SK-N-SH treated with all-trans-retinoic acid at 6 μM for 48 hours (cell line): ENCODE results near the gene SPRED3.
"Not testable (repeated sequence)": the region's sequence is repeated elsewhere in the genome, so short reads cannot be mapped to it uniquely, and the experiment has no call there.

Experiments
- ATAC-seq: fragments of 200-7000 bp; cut with Tn5 transposase; 3 replicates; pipeline ENCODE4 v1.9.1; 2020; ENCODE audit warnings: mild to moderate bottlenecking, moderate library complexity
- ARNTL ChIP-seq: fragments of 450-650 bp; formaldehyde crosslinking; IDR thresholded peaks from 2 replicates; pipeline ENCODE4 v1.5.0; 2020; ENCODE audit warnings: low read depth, mild to moderate bottlenecking, moderate library complexity, borderline replicate concordance
- BACH2 ChIP-seq: fragments of 250-450 bp; sonication (Bioruptor Pico); IDR thresholded peaks from 2 replicates; pipeline ENCODE4 v1.9.0; 2021; ENCODE audit warnings: mild to moderate bottlenecking, borderline replicate concordance
- CREB5 ChIP-seq: fragments of 250-450 bp; sonication (Bioruptor Pico); IDR thresholded peaks from 2 replicates; pipeline ENCODE4 v1.5.1; 2020; ENCODE audit warnings: low read depth, mild to moderate bottlenecking, moderate library complexity
- CSDC2 ChIP-seq: fragments of 250-450 bp; sonication (Bioruptor Pico); IDR thresholded peaks from 2 replicates; pipeline ENCODE4 v1.5.0; 2020; ENCODE audit warnings: mild to moderate bottlenecking, moderate library complexity
- ESRRG ChIP-seq: fragments of 250-450 bp; sonication (Bioruptor Pico); IDR thresholded peaks from 2 replicates; pipeline ENCODE4 v1.6.1; 2021; ENCODE audit warnings: mild to moderate bottlenecking
- GLIS3 ChIP-seq: fragments of 250-450 bp; sonication (Bioruptor Pico); IDR thresholded peaks from 2 replicates; pipeline ENCODE4 v1.5.0; 2020; ENCODE audit warnings: mild to moderate bottlenecking, moderate library complexity
- ISL1 ChIP-seq: fragments of 250-450 bp; sonication (Bioruptor Pico); IDR thresholded peaks from 2 replicates; pipeline ENCODE4 v2.1.2; 2022; ENCODE audit warnings: mild to moderate bottlenecking, moderate library complexity
- OSR1 ChIP-seq: fragments of 250-450 bp; sonication (Bioruptor Pico); IDR thresholded peaks from 2 replicates; pipeline ENCODE4 v1.8.0; 2022; ENCODE audit warnings: moderate library complexity, mild to moderate bottlenecking, inconsistent platforms
- POU6F1 ChIP-seq: fragments of 250-450 bp; sonication (Bioruptor Pico); IDR thresholded peaks from 2 replicates; pipeline ENCODE4 v1.8.0; 2021; ENCODE audit warnings: low read depth, mild to moderate bottlenecking, moderate library complexity, borderline replicate concordance
- PPARA ChIP-seq: fragments of 250-450 bp; sonication (Bioruptor Pico); IDR thresholded peaks from 2 replicates; pipeline ENCODE4 v1.5.0; 2020; ENCODE audit warnings: mild to moderate bottlenecking, borderline replicate concordance
- RARB ChIP-seq: fragments of 250-450 bp; sonication (Bioruptor Pico); IDR thresholded peaks from 2 replicates; pipeline ENCODE4 v1.8.0; 2021; ENCODE audit warnings: mild to moderate bottlenecking, moderate library complexity
- SNAI2 ChIP-seq: fragments of 250-450 bp; sonication (Bioruptor Pico); IDR thresholded peaks from 2 replicates; pipeline ENCODE4 v1.5.0; 2020; ENCODE audit warnings: mild to moderate bottlenecking, moderate library complexity
- TCF4 ChIP-seq: fragments of 250-450 bp; sonication (Bioruptor Pico); IDR thresholded peaks from 2 replicates; pipeline ENCODE4 v1.8.0; 2021; ENCODE audit warnings: mild to moderate bottlenecking, moderate library complexity, borderline replicate concordance
- TOX ChIP-seq: fragments of 250-450 bp; sonication (Bioruptor Pico); IDR thresholded peaks from 2 replicates; pipeline ENCODE4 v1.8.0; 2021; ENCODE audit warnings: mild to moderate bottlenecking, moderate library complexity, borderline replicate concordance
- TSHZ2 ChIP-seq: fragments of 250-450 bp; sonication (Bioruptor Pico); IDR thresholded peaks from 2 replicates; pipeline ENCODE4 v1.5.0; 2020; ENCODE audit warnings: mild to moderate bottlenecking, moderate library complexity
- ZC3H10 ChIP-seq: fragments of 250-450 bp; sonication (Bioruptor Pico); IDR thresholded peaks from 2 replicates; pipeline ENCODE4 v1.5.1; 2021; ENCODE audit warnings: mild to moderate bottlenecking, moderate library complexity
- ZFP3 ChIP-seq: fragments of 250-450 bp; sonication (Bioruptor Pico); IDR thresholded peaks from 2 replicates; pipeline ENCODE4 v1.5.0; 2020; ENCODE audit warnings: mild to moderate bottlenecking, moderate library complexity
- ZFP30 ChIP-seq: fragments of 450-650 bp; formaldehyde crosslinking; IDR thresholded peaks from 2 replicates; pipeline ENCODE4 v1.5.0; 2022; ENCODE audit warnings: mild to moderate bottlenecking, moderate library complexity
- ZNF565 ChIP-seq: fragments of 450-650 bp; formaldehyde crosslinking; conservative IDR thresholded peaks from 2 replicates; pipeline ENCODE4 v1.5.0; 2020; ENCODE audit warnings: low read depth, mild to moderate bottlenecking, moderate library complexity
- ZNF70 ChIP-seq: fragments of 450-650 bp; formaldehyde crosslinking; IDR thresholded peaks from 2 replicates; pipeline ENCODE4 v1.5.0; 2020; ENCODE audit warnings: mild to moderate bottlenecking, moderate library complexity
- ZNF8 ChIP-seq: fragments of 450-650 bp; formaldehyde crosslinking; IDR thresholded peaks from 2 replicates; pipeline ENCODE4 v1.5.0; 2020; ENCODE audit warnings: mild to moderate bottlenecking, moderate library complexity
- TF ChIP-seq, protein P1 (sequence below): fragments of 250-450 bp; sonication (Bioruptor Pico); IDR thresholded peaks from 2 replicates; pipeline ENCODE4 v1.5.1; 2021; ENCODE audit warnings: mild to moderate bottlenecking, moderate library complexity
- TF ChIP-seq, protein P2 (sequence below): fragments of 250-450 bp; sonication (Bioruptor Pico); IDR thresholded peaks from 2 replicates; pipeline ENCODE4 v1.8.0; 2020; ENCODE audit warnings: mild to moderate bottlenecking, moderate library complexity, borderline replicate concordance

SPRED3 gene

GRCh38 chr19:38425810-38426466, 37.4 kb downstream of the SPRED3 start, which contains the start of gene RASGRP4 (continued):
- no peak for TF ChIP-seq TSHZ2

DNA sequence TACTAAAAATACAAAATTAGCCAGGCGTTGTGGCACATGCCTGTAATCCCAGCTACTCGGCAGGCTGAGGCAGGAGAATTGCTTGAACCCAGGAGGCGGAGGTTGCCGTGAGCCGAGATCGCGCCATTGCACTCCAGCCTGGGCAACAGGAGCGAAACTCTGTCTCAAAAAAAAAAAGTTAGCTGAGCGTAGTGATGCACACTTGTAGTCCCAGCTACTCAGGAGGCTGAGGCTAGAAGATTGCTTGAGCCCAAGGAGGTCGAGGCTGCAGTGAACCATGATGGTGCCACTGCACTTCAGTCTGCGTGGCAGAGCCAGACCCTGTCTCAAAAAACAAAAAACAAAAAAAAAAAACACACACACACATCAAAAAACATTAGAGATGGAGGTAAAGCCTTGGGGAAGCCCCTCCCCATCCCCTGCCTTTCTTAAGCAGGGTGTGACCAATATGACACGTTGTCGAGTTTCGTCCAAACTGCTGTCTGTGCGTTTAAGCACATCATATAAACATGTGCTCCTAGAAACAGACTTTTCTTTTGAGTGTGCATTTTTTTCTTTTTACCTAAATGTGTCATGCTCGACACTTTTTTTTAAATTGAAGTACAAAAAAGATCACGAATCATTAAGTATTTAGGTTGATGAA, 38.7 kb downstream of the SPRED3 start:
- not testable (repeated sequence) for ATAC-seq

DNA sequence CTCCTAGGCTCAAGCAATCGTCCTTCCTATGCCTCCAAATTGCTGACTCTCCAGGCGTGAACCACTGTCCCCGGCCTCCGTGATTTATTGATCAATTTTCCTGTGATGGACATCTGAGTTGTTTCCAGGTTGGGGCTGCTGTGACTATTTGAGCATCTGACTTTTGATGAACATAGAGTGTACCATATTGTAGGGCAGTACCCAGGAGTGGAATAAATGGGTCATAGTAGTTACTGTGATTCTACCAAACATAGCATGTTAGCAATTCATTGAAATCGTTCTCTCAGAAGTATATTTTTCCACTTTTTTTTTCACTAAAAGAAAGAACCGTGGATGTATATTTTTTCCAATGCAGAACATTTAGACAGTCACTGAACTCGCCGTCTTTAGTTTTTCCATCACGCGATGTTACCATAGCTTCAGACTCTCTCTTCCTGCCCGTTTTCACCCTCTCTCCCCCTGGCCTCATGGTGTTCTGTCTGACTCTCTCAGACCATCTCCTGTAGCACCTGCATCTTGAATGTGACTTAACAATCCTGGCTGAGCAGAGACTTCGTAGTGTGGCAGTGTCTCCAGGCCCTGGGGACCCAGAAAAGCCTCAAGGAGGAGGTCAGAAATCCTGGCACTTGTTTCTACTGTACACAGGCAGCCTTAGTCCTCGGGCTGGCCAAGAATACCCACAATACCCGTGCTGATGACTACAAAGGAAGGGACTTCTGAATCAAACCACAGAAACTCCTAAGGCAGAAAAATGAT, 40.7 kb downstream of the SPRED3 start:
- TF ChIP-seq ZFP3 (CRISPR knock-in tag) (no peak), ZNF8 (CRISPR knock-in tag) (no peak), ZC3H10 (CRISPR knock-in tag) (no peak), GLIS3 (CRISPR knock-in tag) (no peak), RARB (CRISPR knock-in tag) (no peak), ESRRG (CRISPR knock-in tag) (no peak), ARNTL (no peak), ZFP30 (no peak), TOX (CRISPR knock-in tag) (no peak)
- TF ChIP-seq, protein P1, sequence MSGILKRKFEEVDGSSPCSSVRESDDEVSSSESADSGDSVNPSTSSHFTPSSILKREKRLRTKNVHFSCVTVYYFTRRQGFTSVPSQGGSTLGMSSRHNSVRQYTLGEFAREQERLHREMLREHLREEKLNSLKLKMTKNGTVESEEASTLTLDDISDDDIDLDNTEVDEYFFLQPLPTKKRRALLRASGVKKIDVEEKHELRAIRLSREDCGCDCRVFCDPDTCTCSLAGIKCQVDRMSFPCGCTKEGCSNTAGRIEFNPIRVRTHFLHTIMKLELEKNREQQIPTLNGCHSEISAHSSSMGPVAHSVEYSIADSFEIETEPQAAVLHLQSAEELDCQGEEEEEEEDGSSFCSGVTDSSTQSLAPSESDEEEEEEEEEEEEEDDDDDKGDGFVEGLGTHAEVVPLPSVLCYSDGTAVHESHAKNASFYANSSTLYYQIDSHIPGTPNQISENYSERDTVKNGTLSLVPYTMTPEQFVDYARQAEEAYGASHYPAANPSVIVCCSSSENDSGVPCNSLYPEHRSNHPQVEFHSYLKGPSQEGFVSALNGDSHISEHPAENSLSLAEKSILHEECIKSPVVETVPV (CRISPR knock-in tag): no peak
- TF ChIP-seq, protein P2, sequence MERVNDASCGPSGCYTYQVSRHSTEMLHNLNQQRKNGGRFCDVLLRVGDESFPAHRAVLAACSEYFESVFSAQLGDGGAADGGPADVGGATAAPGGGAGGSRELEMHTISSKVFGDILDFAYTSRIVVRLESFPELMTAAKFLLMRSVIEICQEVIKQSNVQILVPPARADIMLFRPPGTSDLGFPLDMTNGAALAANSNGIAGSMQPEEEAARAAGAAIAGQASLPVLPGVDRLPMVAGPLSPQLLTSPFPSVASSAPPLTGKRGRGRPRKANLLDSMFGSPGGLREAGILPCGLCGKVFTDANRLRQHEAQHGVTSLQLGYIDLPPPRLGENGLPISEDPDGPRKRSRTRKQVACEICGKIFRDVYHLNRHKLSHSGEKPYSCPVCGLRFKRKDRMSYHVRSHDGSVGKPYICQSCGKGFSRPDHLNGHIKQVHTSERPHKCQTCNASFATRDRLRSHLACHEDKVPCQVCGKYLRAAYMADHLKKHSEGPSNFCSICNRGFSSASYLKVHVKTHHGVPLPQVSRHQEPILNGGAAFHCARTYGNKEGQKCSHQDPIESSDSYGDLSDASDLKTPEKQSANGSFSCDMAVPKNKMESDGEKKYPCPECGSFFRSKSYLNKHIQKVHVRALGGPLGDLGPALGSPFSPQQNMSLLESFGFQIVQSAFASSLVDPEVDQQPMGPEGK (CRISPR knock-in tag): no peak
- no peak for ATAC-seq

DNA sequence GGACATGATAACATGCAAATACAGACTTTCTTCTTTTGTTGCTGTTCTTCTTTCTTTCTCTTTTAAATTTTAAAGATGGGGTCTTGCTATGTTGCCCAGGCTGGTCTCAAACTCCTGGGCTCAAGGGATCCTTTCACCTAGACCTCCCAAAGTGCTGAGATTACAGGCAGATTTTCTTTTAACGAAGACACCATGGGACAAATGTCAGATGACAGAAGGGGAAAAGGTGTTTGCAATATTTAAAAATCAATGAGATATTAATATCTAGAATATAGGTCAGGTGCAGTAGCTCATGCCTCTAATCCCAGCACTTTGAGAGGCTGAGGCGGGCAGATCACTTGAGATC, 41.3 kb downstream of the SPRED3 start:
- no peak for ATAC-seq
- TF ChIP-seq TCF4 (CRISPR knock-in tag) (no peak), ESRRG (CRISPR knock-in tag) (no peak), OSR1 (no peak), PPARA (no peak), RARB (CRISPR knock-in tag) (no peak), SNAI2 (no peak), BACH2 (CRISPR knock-in tag) (no peak), ARNTL (no peak), CSDC2 (no peak), ZNF8 (CRISPR knock-in tag) (no peak), POU6F1 (no peak), ISL1 (CRISPR knock-in tag) (no peak), ZFP3 (CRISPR knock-in tag) (no peak), CREB5 (CRISPR knock-in tag) (no peak), ZNF70 (CRISPR knock-in tag) (no peak), ZC3H10 (CRISPR knock-in tag) (no peak), ZNF565 (no peak)
- TF ChIP-seq, protein P1 (CRISPR knock-in tag): no peak
